ENCODE results near the gene AFAP1L2.

- TF ChIP-seq, protein P1, sequence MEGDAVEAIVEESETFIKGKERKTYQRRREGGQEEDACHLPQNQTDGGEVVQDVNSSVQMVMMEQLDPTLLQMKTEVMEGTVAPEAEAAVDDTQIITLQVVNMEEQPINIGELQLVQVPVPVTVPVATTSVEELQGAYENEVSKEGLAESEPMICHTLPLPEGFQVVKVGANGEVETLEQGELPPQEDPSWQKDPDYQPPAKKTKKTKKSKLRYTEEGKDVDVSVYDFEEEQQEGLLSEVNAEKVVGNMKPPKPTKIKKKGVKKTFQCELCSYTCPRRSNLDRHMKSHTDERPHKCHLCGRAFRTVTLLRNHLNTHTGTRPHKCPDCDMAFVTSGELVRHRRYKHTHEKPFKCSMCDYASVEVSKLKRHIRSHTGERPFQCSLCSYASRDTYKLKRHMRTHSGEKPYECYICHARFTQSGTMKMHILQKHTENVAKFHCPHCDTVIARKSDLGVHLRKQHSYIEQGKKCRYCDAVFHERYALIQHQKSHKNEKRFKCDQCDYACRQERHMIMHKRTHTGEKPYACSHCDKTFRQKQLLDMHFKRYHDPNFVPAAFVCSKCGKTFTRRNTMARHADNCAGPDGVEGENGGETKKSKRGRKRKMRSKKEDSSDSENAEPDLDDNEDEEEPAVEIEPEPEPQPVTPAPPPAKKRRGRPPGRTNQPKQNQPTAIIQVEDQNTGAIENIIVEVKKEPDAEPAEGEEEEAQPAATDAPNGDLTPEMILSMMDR (conservative IDR thresholded peaks at IDR 0.05; ENCODE audit: low read length), result no peak
- no peak for TF ChIP-seq EZH2phosphoT487 (IDR thresholded peaks at IDR 0.05; ENCODE audit: borderline replicate concordance)
These were observed 107.1 kb downstream of the AFAP1L2 start for GRCh38 chr10:114297136-114297705.
